Activated CD4-positive, alpha-beta T cell treated with anti-CD3 and anti-CD28 coated beads, Interleukin-2, amount 10 ng/mL, durations not matched to agents 24 days and 14 days (primary cell): Measurements from ENCODE around the gene ALG13. TPM values are rescaled to one million over a fixed set of nuclear protein-coding genes. Genes with fewer than 3 reads are reported as not detected.

ENCODE experiments used
- total RNA-seq: library from RNA; stranded (reverse); gene quantifications from 2 replicates; pipeline ENCODE4 v1.2.3, GENCODE V29; 2022

ALG13 gene
- total RNA-seq, 1 donor from 2014 or later: 49.5 TPM

Other genes starting within 250 kb of the ALG13 start
- not detected in 2 replicates for gene SERTM2, start 169.5 kb upstream of the ALG13 start, total RNA-seq
- not detected in 2 replicates for gene TRPC5OS, start 195.0 kb downstream of the ALG13 start, total RNA-seq